ENCODE data around the gene PDE11A. TPM values are rescaled to one million over a fixed set of nuclear protein-coding genes. Genes with fewer than 3 reads are reported as not detected.

PDE11A gene
- total and polyA plus RNA-seq, 2 of the 13 experiments (the other 11 are each of a cell fraction or from before 2014, with no cell fraction given) = 1.2 to 1.7 TPM

GRCh38 chr2:177964892-177965291 lies 107.7 kb downstream of the PDE11A start (continued):
- no peak for TF ChIP-seq IKZF4 (CRISPR knock-in tag; IDR thresholded peaks at IDR 0.05; ENCODE audit: borderline replicate concordance, low read depth, not compliant biosample characterization)
- no peak for TF ChIP-seq HOXA9 (CRISPR knock-in tag; IDR thresholded peaks at IDR 0.05; ENCODE audit: borderline replicate concordance)
- TF ChIP-seq ZNF329 (CRISPR knock-in tag; IDR thresholded peaks at IDR 0.05; ENCODE audit: low read depth) = no peak

GRCh38 chr2:177952151-177952550 lies 120.4 kb downstream of the PDE11A start:
- FAIRE-seq = no peak
- WGBS (ENCODE audit: low lambda C conversion rate) = 27% methylated on average over 1 of the region's 1 CpG

More at GRCh38 chr2:177952151-177952550, 120.4 kb downstream of the PDE11A start:
- DNase-seq (ENCODE audit: low spot score) (no peak), ATAC-seq (no peak)
- intact Hi-C loops (cut with micrococcal nuclease; ENCODE audit: unreplicated experiment) = no loop called here
- Histone ChIP-seq H3K36me3 (replicated peaks in 1 of 2; ENCODE audit: control insufficient read depth in 1 of 2, insufficient read depth in 2 of 2, low read length in 2 of 2) (no peaks in the 10 kb centered on the region), H4K20me1 (ENCODE audit: insufficient read depth, low read length) (no peaks in the 10 kb centered on the region), H3K4me1 (ENCODE audit: insufficient read depth, low read length) (no peaks in the 10 kb centered on the region), H3K27me3 (ENCODE audit: control insufficient read depth in 1 of 2, insufficient read depth in 2 of 2, low read length in 2 of 2) (no peaks in the 10 kb centered on the region), H2AFZ (ENCODE audit: low read length) (no peak overlapping the region), H3K4me2 (ENCODE audit: low read depth, low read length) (no peak overlapping the region), H3K4me3 (replicated peaks in 1 of 3; ENCODE audit: insufficient read depth in 1 of 3, low read depth in 2 of 3, low read length in 3 of 3) (no peak overlapping the region), H3K79me2 (ENCODE audit: insufficient read depth, low read length) (no peaks in the 10 kb centered on the region), H3K9ac (ENCODE audit: insufficient read depth, low read depth, low read length) (no peak overlapping the region), H3K9me3 (ENCODE audit: low read length) (no peaks in the 10 kb centered on the region), H3K27ac (ENCODE audit: extremely low read length, insufficient read depth, low read length) (no peak overlapping the region)
- ChIA-PET CTCF (ENCODE audit: low intra/inter-chr PET ratio, low total read pairs) (no interaction called here), POLR2A (no interaction called here)
- TF ChIP-seq ZBTB21 (CRISPR knock-in tag; IDR thresholded peaks at IDR 0.05) (no peak), ETV6 (CRISPR knock-in tag; conservative IDR thresholded peaks at IDR 0.05) (no peak), ZNF614 (CRISPR knock-in tag; IDR thresholded peaks at IDR 0.05; ENCODE audit: borderline replicate concordance) (no peak), SP1 (IDR thresholded peaks at IDR 0.05) (no peak), SP1 (CRISPR knock-in tag; IDR thresholded peaks at IDR 0.05) (no peak), ZNF790 (CRISPR knock-in tag; IDR thresholded peaks at IDR 0.05; ENCODE audit: borderline replicate concordance) (no peak), NBN (conservative IDR thresholded peaks at IDR 0.05) (no peak), KDM3A (CRISPR knock-in tag; IDR thresholded peaks at IDR 0.05; ENCODE audit: low read depth) (no peak), SRSF4 (IDR thresholded peaks at IDR 0.05; ENCODE audit: low read depth, low read length, poor library complexity, severe bottlenecking) (no peak), ZNF407 (CRISPR knock-in tag; IDR thresholded peaks at IDR 0.05; ENCODE audit: not compliant biosample characterization) (no peak), PPARG (CRISPR knock-in tag; conservative IDR thresholded peaks at IDR 0.05) (no peak), PHF20 (CRISPR knock-in tag; IDR thresholded peaks at IDR 0.05) (no peak), CENPBD1 (CRISPR knock-in tag; IDR thresholded peaks at IDR 0.05; ENCODE audit: borderline replicate concordance, low read depth) (no peak)
- no TSS peak for BruUV-seq (replicated peaks)
- in situ Hi-C loops (cut with HindIII; ENCODE audit: extremely low pct_ligation_motif_present, low pct_unique_long_range_greater_than_20kb) = no loop called here
